Breast epithelium (tissue), 3 donors: ENCODE results near the gene GNAQ.

Experiments used
- POLR2A ChIP-seq: fragments of 450-650 bp; IDR thresholded peaks from one replicate; pipeline ENCODE4 v1.6.1; 2016; ENCODE audit warnings: antibody characterized with exemption, mild to moderate bottlenecking, moderate library complexity
- POLR2AphosphoS5 ChIP-seq, 3 donors: sonication (generic); formaldehyde crosslinking; IDR thresholded peaks; one replicate each; pipeline ENCODE4 v1.6.1; 2017; ENCODE audit warnings: antibody characterized with exemption in 3 of 3
- TF ChIP-seq, protein P1 (sequence below), 3 donors: fragments of 450-650 bp; IDR thresholded peaks; one replicate each; pipeline ENCODE4 v1.5.1; 2016 to 2017; ENCODE audit warnings: antibody characterized with exemption in 3 of 3, mild to moderate bottlenecking in 3 of 3, moderate library complexity in 3 of 3

- TF ChIP-seq, protein P1, sequence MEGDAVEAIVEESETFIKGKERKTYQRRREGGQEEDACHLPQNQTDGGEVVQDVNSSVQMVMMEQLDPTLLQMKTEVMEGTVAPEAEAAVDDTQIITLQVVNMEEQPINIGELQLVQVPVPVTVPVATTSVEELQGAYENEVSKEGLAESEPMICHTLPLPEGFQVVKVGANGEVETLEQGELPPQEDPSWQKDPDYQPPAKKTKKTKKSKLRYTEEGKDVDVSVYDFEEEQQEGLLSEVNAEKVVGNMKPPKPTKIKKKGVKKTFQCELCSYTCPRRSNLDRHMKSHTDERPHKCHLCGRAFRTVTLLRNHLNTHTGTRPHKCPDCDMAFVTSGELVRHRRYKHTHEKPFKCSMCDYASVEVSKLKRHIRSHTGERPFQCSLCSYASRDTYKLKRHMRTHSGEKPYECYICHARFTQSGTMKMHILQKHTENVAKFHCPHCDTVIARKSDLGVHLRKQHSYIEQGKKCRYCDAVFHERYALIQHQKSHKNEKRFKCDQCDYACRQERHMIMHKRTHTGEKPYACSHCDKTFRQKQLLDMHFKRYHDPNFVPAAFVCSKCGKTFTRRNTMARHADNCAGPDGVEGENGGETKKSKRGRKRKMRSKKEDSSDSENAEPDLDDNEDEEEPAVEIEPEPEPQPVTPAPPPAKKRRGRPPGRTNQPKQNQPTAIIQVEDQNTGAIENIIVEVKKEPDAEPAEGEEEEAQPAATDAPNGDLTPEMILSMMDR (IDR thresholded peaks at IDR 0.05): no peak
- TF ChIP-seq POLR2A (no peak), POLR2AphosphoS5 (IDR thresholded peaks at IDR 0.05) (no peak)
These were observed 115.9 kb downstream of the GNAQ start for GRCh38 chr9:77915744-77916143.
